SK-N-SH (cell line): ENCODE data around the gene FOXP1. TPM values are rescaled to one million over a fixed set of nuclear protein-coding genes. Genes with fewer than 3 reads are reported as not detected.

Source experiments
- CTCF ChIA-PET: fragments of 300-600, 350-600 bp; formaldehyde crosslinking; extraction: SDS; loops from one replicate; lab custom pipeline; 2021; lab: Yijun Ruan, JAX
- POLR2A ChIA-PET: fragments of 350-600 bp; sonication (Branson Sonifier 250); formaldehyde crosslinking; extraction: SDS; loops from one replicate; lab custom pipeline; 2020; ENCODE audit warnings: antibody characterized with exemption, inconsistent platforms; lab: Yijun Ruan, JAX
- DNase-seq: peaks from one replicate; pipeline ENCODE4 v3.0.0; 2012
- H2AFZ ChIP-seq: fragments of 200-600 bp; sonication (generic); 2 replicates; pipeline ENCODE4 v1.8.1; 2016; ENCODE audit warnings: antibody characterized with exemption, mild to moderate bottlenecking, low read depth
- H3F3A ChIP-seq: fragments of 200-600 bp; sonication (generic); replicated peaks from 2 replicates; pipeline ENCODE3; 2016; ENCODE audit warnings: antibody characterized with exemption, mild to moderate bottlenecking; ENCODE audit not compliant: insufficient read depth
- H3K27ac ChIP-seq, 2 experiments: fragments of 200-500 bp in 1 of 2; fragments of 200-600 bp in 1 of 2; sonication (Bioruptor generic) in 1 of 2; sonication (generic), shearing (Covaris generic) in 1 of 2; 2 replicates each; pipeline versions ENCODE4 v1.5.1 to v1.6.1; 2014 to 2016; ENCODE audit warnings: low read depth in 2 of 2, inconsistent platforms in 1 of 2, low read length in 1 of 2, mild to moderate bottlenecking in 1 of 2, mixed read lengths in 1 of 2
- H3K27me3 ChIP-seq: fragments of 200-600 bp; sonication (generic), shearing (Covaris generic); 2 replicates; pipeline ENCODE4 v1.6.1; 2016; ENCODE audit warnings: mixed run types; ENCODE audit not compliant: insufficient read depth
- H3K36me3 ChIP-seq, 2 experiments: fragments of 200-500 bp in 1 of 2; fragments of 200-600 bp in 1 of 2; sonication (Bioruptor generic) in 1 of 2; sonication (generic) in 1 of 2; replicated peaks in 1 of 2; 2 replicates each; pipeline versions ENCODE3 to v1.5.1; 2014 to 2016; ENCODE audit warnings: low read length in 1 of 2, mild to moderate bottlenecking in 1 of 2; ENCODE audit not compliant: insufficient read depth in 2 of 2, control insufficient read depth in 1 of 2
- H3K4me1 ChIP-seq, 2 experiments: fragments of 200-500 bp in 1 of 2; fragments of 200-600 bp in 1 of 2; sonication (Bioruptor generic) in 1 of 2; sonication (generic), shearing (Covaris generic) in 1 of 2; 2 replicates each; pipeline versions ENCODE4 v1.5.1 to v1.6.1; 2014 to 2016; ENCODE audit warnings: low read depth in 1 of 2, low read length in 1 of 2, mixed run types in 1 of 2; ENCODE audit not compliant: insufficient read depth in 2 of 2, control insufficient read depth in 1 of 2
- H3K4me2 ChIP-seq: fragments of 200-600 bp; sonication (generic), shearing (Covaris generic); 2 replicates; pipeline ENCODE4 v1.6.1; 2017; ENCODE audit warnings: mixed run types
- H3K4me3 ChIP-seq, 2 experiments: fragments of 200-500 bp in 1 of 2; fragments of 200-600 bp in 1 of 2; sonication (Bioruptor generic) in 1 of 2; sonication (generic), shearing (Covaris generic) in 1 of 2; 2 replicates each; pipeline versions ENCODE4 v1.5.1 to v1.8.1; 2014 to 2016; ENCODE audit warnings: low read depth in 2 of 2, inconsistent platforms in 1 of 2, low read length in 1 of 2, mild to moderate bottlenecking in 1 of 2, mixed read lengths in 1 of 2, moderate library complexity in 1 of 2
- H3K79me2 ChIP-seq: fragments of 200-600 bp; sonication (generic); 2 replicates; pipeline ENCODE4 v1.8.1; 2017; ENCODE audit warnings: mild to moderate bottlenecking; ENCODE audit not compliant: insufficient read depth
- H3K9ac ChIP-seq: fragments of 200-600 bp; sonication (generic); 2 replicates; pipeline ENCODE4 v1.6.1; 2017; ENCODE audit warnings: mixed run types
- H3K9me2 ChIP-seq: fragments of 200-600 bp; sonication (generic); 2 replicates; pipeline ENCODE4 v1.6.1; 2017; ENCODE audit warnings: mixed run types
- H3K9me3 ChIP-seq: fragments of 200-600 bp; sonication (generic); 2 replicates; pipeline ENCODE4 v1.6.1; 2017; ENCODE audit warnings: mixed run types, mild to moderate bottlenecking, moderate library complexity
- H4K20me1 ChIP-seq: fragments of 200-600 bp; sonication (generic); 2 replicates; pipeline ENCODE4 v1.6.1; 2017; ENCODE audit warnings: mild to moderate bottlenecking, mixed run types; ENCODE audit not compliant: insufficient read depth
- CHD2 ChIP-seq: fragments of 150-350 bp; IDR thresholded peaks from 2 replicates; pipeline ENCODE4 v1.6.1; 2018; ENCODE audit warnings: low read length; ENCODE audit not compliant: partially characterized antibody
- ELF1 ChIP-seq: IDR thresholded peaks from 2 replicates; pipeline ENCODE4 v1.4.0; 2012
- EP300 ChIP-seq, 2 experiments: IDR thresholded peaks; 2 replicates each; pipeline versions ENCODE4 v1.4.0 to v1.6.1; 2012; ENCODE audit warnings: borderline replicate concordance in 1 of 2, low read depth in 1 of 2, low read length in 1 of 2
- FOSL2 ChIP-seq: IDR thresholded peaks from 2 replicates; pipeline ENCODE4 v1.4.0; 2012; ENCODE audit warnings: low read depth, mild to moderate bottlenecking, moderate library complexity, borderline replicate concordance
- FOXJ3 ChIP-seq: sonication (generic); formaldehyde crosslinking; IDR thresholded peaks from 2 replicates; pipeline ENCODE4 v1.5.1; 2020; ENCODE audit warnings: mild to moderate bottlenecking, missing genetic modification reagents
- FOXM1 ChIP-seq: IDR thresholded peaks from 2 replicates; pipeline ENCODE4 v1.4.0; 2012; ENCODE audit warnings: low read depth, mild to moderate bottlenecking
- GABPA ChIP-seq: IDR thresholded peaks from 2 replicates; pipeline ENCODE4 v1.4.0; 2012; ENCODE audit warnings: low read depth, mild to moderate bottlenecking
- RAD21 ChIP-seq: IDR thresholded peaks from 2 replicates; pipeline ENCODE4 v1.6.1; 2012; ENCODE audit warnings: mild to moderate bottlenecking, low read length
- RFX5 ChIP-seq: IDR thresholded peaks from 2 replicates; pipeline ENCODE4 v1.6.1; 2012; ENCODE audit warnings: mild to moderate bottlenecking, improper control_type of control experiment, low read length
- SMC3 ChIP-seq: IDR thresholded peaks from 2 replicates; pipeline ENCODE4 v1.6.1; 2012; ENCODE audit warnings: low read depth, low read length, improper control_type of control experiment
- TEAD4 ChIP-seq: IDR thresholded peaks from 2 replicates; pipeline ENCODE4 v1.4.0; 2012; ENCODE audit warnings: mild to moderate bottlenecking, borderline replicate concordance; ENCODE audit not compliant: insufficient read depth
- USF2 ChIP-seq: fragments of 150-350 bp; IDR thresholded peaks from 2 replicates; pipeline ENCODE4 v1.6.1; 2017; ENCODE audit warnings: antibody characterized with exemption, low read length, low read depth, borderline replicate concordance
- YY1 ChIP-seq: IDR thresholded peaks from 2 replicates; pipeline ENCODE4 v1.4.0; 2012; ENCODE audit warnings: low read depth, mild to moderate bottlenecking
- WGBS: methylation state at CpG from one replicate; pipeline ENCODE4 v1.1.6; 2017; ENCODE audit warnings: low lambda C conversion rate; 5-methylcytosine and 5-hydroxymethylcytosine counted together
- polyA plus RNA-seq, 3 experiments: library from polyadenylated mRNA; depleted of rRNA; stranded (reverse); fragments of >200 nt; gene quantifications; 2 replicates each; pipeline ENCODE4 v1.2.3, GENCODE V29; 2012
- TF ChIP-seq, protein P1 (sequence below): IDR thresholded peaks from 2 replicates; pipeline ENCODE4 v1.4.0; 2012; ENCODE audit warnings: low read depth

The FOXP1 gene
- polyA plus RNA-seq, 1 of the 3 experiments (the other 2 are of a cell fraction) = 8.8 TPM

DNA sequence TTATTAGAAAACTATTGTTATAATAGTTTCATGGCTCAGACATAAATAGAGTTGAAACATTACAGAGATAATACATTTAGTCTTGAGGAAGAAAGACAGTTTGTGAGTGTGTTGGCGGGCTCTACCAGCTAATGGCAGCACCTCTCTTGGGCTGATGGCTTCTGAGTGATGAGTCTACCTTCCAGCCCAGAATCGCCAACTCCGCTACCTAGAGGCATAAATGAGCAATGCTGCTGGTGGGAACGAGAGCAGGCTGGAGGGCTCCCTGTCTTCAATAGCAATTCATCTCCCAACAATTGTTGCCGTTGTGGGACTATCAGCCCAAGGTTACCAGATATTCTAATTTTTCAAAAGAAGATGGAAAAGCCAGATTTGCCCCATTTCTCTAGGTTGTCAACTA, 388.7 kb downstream of the FOXP1 start (continued):
- no peak for TF ChIP-seq SMC3

- ChIA-PET CTCF (no interaction called here), POLR2A (no interaction called here)
- Histone ChIP-seq H4K20me1 (no peaks in the 10 kb centered on the region), H3K27me3 (no peaks in the 10 kb centered on the region), H3K36me3 (peaks cover 0 to 9% of the 10 kb centered on the region in 2 experiments)
- no peak for TF ChIP-seq EP300 (IDR thresholded peaks at IDR 0.05; ENCODE audit: borderline replicate concordance in 1 of 2, low read depth in 1 of 2, low read length in 1 of 2)
- no peak for TF ChIP-seq YY1
- TF ChIP-seq RAD21 = no peak
- TF ChIP-seq GABPA = no peak
- no peak for TF ChIP-seq USF2
- TF ChIP-seq CHD2 = no peak
- TF ChIP-seq SMC3 = no peak
- no peak for TF ChIP-seq RFX5
- TF ChIP-seq, all 33 proteins: peak for 0
- peaks cover 3% of the 10 kb centered on the region; the same call in 1 of the 2 replicates for H3K79me2 ChIP-seq
- WGBS = 97% methylated on average over 4 of the region's 4 CpGs
- H3K4me2 ChIP-seq = no peak overlapping the region
- peaks cover 0 to 7% of the 10 kb centered on the region in 2 experiments; a peak in 1 of 4 replicates for H3K4me1 ChIP-seq
- H3K9me3 ChIP-seq = no peaks in the 10 kb centered on the region
- DNase-seq = no peak
- no peak overlapping the region for H3K4me3 ChIP-seq
- no peak overlapping the region for H3K9ac ChIP-seq
- H3K27ac ChIP-seq = no peak overlapping the region
- peaks cover 18% of the 10 kb centered on the region for H3F3A ChIP-seq
- H3K9me2 ChIP-seq = no peaks in the 10 kb centered on the region
- no peak overlapping the region for H2AFZ ChIP-seq
Observed at GRCh38 chr3:71191031-71191482, 392.5 kb downstream of the FOXP1 start.

GRCh38 chr3:71189480-71189879, 394.0 kb downstream of the FOXP1 start:
- ChIA-PET POLR2A (no interaction called here), CTCF (interaction anchor here (0.6 to 1.1 kb wide), 4 partner anchors 10 to 122 kb away, joined by 3 to 5 read pairs (median 4); no protein-coding TSS in a partner anchor)
- no peak overlapping the region for H2AFZ ChIP-seq
- WGBS = 93% methylated on average over 1 of the region's 1 CpG
- no peak overlapping the region for H3K4me3 ChIP-seq
- H3K9me3 ChIP-seq = no peaks in the 10 kb centered on the region
- H3K4me2 ChIP-seq = no peak overlapping the region
- H3K36me3 ChIP-seq = peaks cover 0 to 7% of the 10 kb centered on the region in 2 experiments
- no peak for TF ChIP-seq FOXM1
- no peak for TF ChIP-seq RAD21
- no peak for TF ChIP-seq ELF1
- TF ChIP-seq TEAD4 = no peak
- TF ChIP-seq GABPA = no peak
- TF ChIP-seq, protein P1, sequence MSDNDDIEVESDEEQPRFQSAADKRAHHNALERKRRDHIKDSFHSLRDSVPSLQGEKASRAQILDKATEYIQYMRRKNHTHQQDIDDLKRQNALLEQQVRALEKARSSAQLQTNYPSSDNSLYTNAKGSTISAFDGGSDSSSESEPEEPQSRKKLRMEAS = no peak
- TF ChIP-seq FOXJ3 (CRISPR knock-in tag) = no peak
- no peak for TF ChIP-seq FOSL2
- TF ChIP-seq YY1 = no peak
- TF ChIP-seq CHD2 = no peak
- H3K9me2 ChIP-seq = no peaks in the 10 kb centered on the region
- H3K27ac ChIP-seq = no peak overlapping the region
- peaks cover 13% of the 10 kb centered on the region for H3F3A ChIP-seq
- DNase-seq = no peak
- 0 out of 4 replicates have a peak, but pooled peaks cover 0 to 3% of the 10 kb centered on the region in 2 experiments for H3K4me1 ChIP-seq
- peaks cover 3% of the 10 kb centered on the region; the same call in 1 of the 2 replicates for H3K79me2 ChIP-seq
- H4K20me1 ChIP-seq = no peaks in the 10 kb centered on the region
- no peaks in the 10 kb centered on the region for H3K27me3 ChIP-seq
- no peak overlapping the region for H3K9ac ChIP-seq
